NT2/D1 (cell line): ENCODE measurements around the gene STARD10.

ENCODE experiments used
- YY1 ChIP-seq: IDR thresholded peaks from 2 replicates; pipeline ENCODE4 v1.6.1; 2011; ENCODE audit not compliant: insufficient read length, insufficient read depth
- ZNF274 ChIP-seq: IDR thresholded peaks from 2 replicates; pipeline ENCODE4 v1.6.1; 2011; ENCODE audit warnings: mild to moderate bottlenecking, low read depth, low read length

- TF ChIP-seq YY1 (no peak), ZNF274 (no peak)
Measured at GRCh38 chr11:72813740-72814285, 20.0 kb upstream of the STARD10 start.
